OCI-LY1 (cell line): ENCODE data around the gene NMRK2.

Experiments used
- H2AFZ ChIP-seq: fragments of 200-600 bp; sonication (generic), shearing (Covaris generic); 2 replicates; pipeline ENCODE4 v1.6.0; 2014; ENCODE audit warnings: antibody characterized with exemption, mild to moderate bottlenecking, low read length
- H3F3A ChIP-seq: fragments of 200-600 bp; sonication (generic), shearing (Covaris generic); 2 replicates; pipeline ENCODE4 v1.6.0; 2014; ENCODE audit warnings: mild to moderate bottlenecking, antibody characterized with exemption, low read length, moderate library complexity; ENCODE audit not compliant: insufficient read depth
- H3K27ac ChIP-seq: fragments of 200-600 bp; sonication (generic); 2 replicates; pipeline ENCODE4 v1.5.1; 2014; ENCODE audit warnings: low read length, mixed run types, mild to moderate bottlenecking, low read depth; ENCODE audit not compliant: poor library complexity, severe bottlenecking
- H3K27me3 ChIP-seq: fragments of 200-600 bp; sonication (generic); 2 replicates; pipeline ENCODE4 v1.6.0; 2014; ENCODE audit warnings: antibody characterized with exemption, mild to moderate bottlenecking, low read length, moderate library complexity; ENCODE audit not compliant: insufficient read depth
- H3K36me3 ChIP-seq: fragments of 200-600 bp; sonication (generic); 2 replicates; pipeline ENCODE4 v1.6.1; 2014; ENCODE audit warnings: mild to moderate bottlenecking, antibody characterized with exemption, low read length, moderate library complexity, mixed read lengths; ENCODE audit not compliant: insufficient read depth
- H3K4me1 ChIP-seq: fragments of 200-600 bp; sonication (generic); 2 replicates; pipeline ENCODE4 v1.5.1; 2014; ENCODE audit warnings: mild to moderate bottlenecking, low read length, moderate library complexity; ENCODE audit not compliant: insufficient read depth, severe bottlenecking
- H3K4me2 ChIP-seq: fragments of 200-600 bp; sonication (generic), shearing (Covaris generic); 2 replicates; pipeline ENCODE4 v1.6.1; 2014; ENCODE audit warnings: low read length
- H3K4me3 ChIP-seq: fragments of 200-600 bp; sonication (generic); 2 replicates; pipeline ENCODE4 v1.5.1; 2014; ENCODE audit warnings: low read length, low read depth, mild to moderate bottlenecking, mixed read lengths; ENCODE audit not compliant: poor library complexity, severe bottlenecking
- H3K79me2 ChIP-seq: fragments of 200-600 bp; shearing (Covaris generic); 2 replicates; pipeline ENCODE4 v1.6.1; 2016; ENCODE audit warnings: mixed run types, low read length, mixed read lengths; ENCODE audit not compliant: insufficient read depth
- H3K9ac ChIP-seq: fragments of 200-600 bp; sonication (generic), shearing (Covaris generic); 2 replicates; pipeline ENCODE4 v1.6.1; 2014; ENCODE audit warnings: mild to moderate bottlenecking, low read length, mixed read lengths
- H3K9me2 ChIP-seq: fragments of 200-600 bp; sonication (generic), shearing (Covaris generic); 2 replicates; pipeline ENCODE4 v1.6.1; 2014; ENCODE audit warnings: low read depth, mild to moderate bottlenecking, low read length, mixed read lengths
- H3K9me3 ChIP-seq: fragments of 200-600 bp; shearing (Covaris generic); 2 replicates; pipeline ENCODE4 v1.6.1; 2014; ENCODE audit warnings: low read length, mixed read lengths
- H4K20me1 ChIP-seq: fragments of 200-600 bp; sonication (generic), shearing (Covaris generic); 2 replicates; pipeline ENCODE4 v1.6.0; 2016; ENCODE audit warnings: mild to moderate bottlenecking, low read length; ENCODE audit not compliant: insufficient read depth
- CTCF ChIP-seq: fragments of 200-600 bp; sonication (generic), shearing (Covaris generic); IDR thresholded peaks from 2 replicates; pipeline ENCODE4 v1.5.1; 2017; ENCODE audit warnings: mild to moderate bottlenecking, antibody characterized with exemption, low read length, moderate library complexity, mixed read lengths
- EZH2 ChIP-seq: fragments of 200-600 bp; sonication (generic), shearing (Covaris generic); IDR thresholded peaks from 2 replicates; pipeline ENCODE4 v1.8.0; 2017; ENCODE audit warnings: borderline replicate concordance, mixed run types, mild to moderate bottlenecking, antibody characterized with exemption, low read length, moderate library complexity, mixed read lengths

The NMRK2 gene

GRCh38 chr19:3958836-3959765 lies 26.2 kb downstream of the NMRK2 start:
- no peak for TF ChIP-seq EZH2
- no peak for TF ChIP-seq CTCF
- Histone ChIP-seq H3K4me1 (no peaks in the 10 kb centered on the region), H3K36me3 (peaks cover 45% of the 10 kb centered on the region), H3K9me2 (no peaks in the 10 kb centered on the region), H3K79me2 (no peaks in the 10 kb centered on the region), H3K9me3 (no peaks in the 10 kb centered on the region), H2AFZ (no peak overlapping the region), H3K4me2 (no peak overlapping the region), H3K27me3 (no peaks in the 10 kb centered on the region), H3K27ac (no peak overlapping the region), H3F3A (no peaks in the 10 kb centered on the region), H4K20me1 (no peaks in the 10 kb centered on the region), H3K9ac (no peak overlapping the region), H3K4me3 (no peak overlapping the region)

DNA sequence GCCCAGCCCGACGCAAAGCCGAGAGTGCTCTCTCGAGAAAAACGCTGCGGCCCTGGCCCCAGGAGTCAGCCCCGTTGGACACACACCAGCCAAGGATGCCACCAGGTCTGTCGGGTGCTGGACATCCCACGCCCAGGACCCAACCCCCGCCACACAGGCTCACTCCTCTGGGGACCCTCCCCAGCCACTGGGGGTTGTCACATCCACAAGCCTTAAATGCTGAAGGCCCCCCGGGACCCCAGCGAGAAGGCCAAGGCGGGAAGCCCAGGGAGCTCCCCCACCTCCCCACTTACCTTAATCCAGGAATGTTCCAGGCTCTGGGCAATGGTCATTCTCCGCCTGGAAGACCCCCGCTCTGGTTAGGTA lies 26.9 kb downstream of the NMRK2 start:
- Histone ChIP-seq H4K20me1 (no peaks in the 10 kb centered on the region), H3K4me3 (no peak overlapping the region), H3K9me2 (no peaks in the 10 kb centered on the region), H3K4me1 (no peaks in the 10 kb centered on the region), H3K9me3 (no peaks in the 10 kb centered on the region), H2AFZ (no peak overlapping the region), H3K79me2 (no peaks in the 10 kb centered on the region), H3K36me3 (peaks cover 48% of the 10 kb centered on the region), H3K27me3 (no peaks in the 10 kb centered on the region), H3K27ac (no peak overlapping the region), H3F3A (no peaks in the 10 kb centered on the region), H3K4me2 (no peak overlapping the region), H3K9ac (no peak overlapping the region)
- no peak for TF ChIP-seq EZH2

GRCh38 chr19:3961007-3961406 lies 28.1 kb downstream of the NMRK2 start:
- Histone ChIP-seq H2AFZ (no peak overlapping the region), H3F3A (no peaks in the 10 kb centered on the region), H3K27me3 (no peaks in the 10 kb centered on the region), H3K79me2 (no peaks in the 10 kb centered on the region), H3K36me3 (peaks cover 57% of the 10 kb centered on the region), H3K9ac (no peak overlapping the region), H4K20me1 (no peaks in the 10 kb centered on the region), H3K9me2 (no peaks in the 10 kb centered on the region), H3K4me2 (no peak overlapping the region), H3K4me1 (no peaks in the 10 kb centered on the region), H3K27ac (no peak overlapping the region), H3K4me3 (no peak overlapping the region), H3K9me3 (no peaks in the 10 kb centered on the region)
- TF ChIP-seq CTCF (no peak), EZH2 (no peak)
